Suprapubic skin (tissue), 4 donors: ENCODE results near the gene PTCHD1. TPM values are rescaled to one million over a fixed set of nuclear protein-coding genes. Genes with fewer than 3 reads are reported as not detected.
A peak's percentile ranks its signal among the peaks of the same experiment; 100 is the strongest.

Experiments used
- DNase-seq, 2 donors: peaks; one replicate each; pipeline ENCODE4 v3.0.0-alpha.2; 2019; ENCODE audit warnings: low spot score in 2 of 2
- H3K27ac ChIP-seq: fragments of 200-600 bp; sonication (generic); one replicate; pipeline ENCODE4 v1.5.1; 2019
- H3K27me3 ChIP-seq: fragments of 200-600 bp; sonication (generic); one replicate; pipeline ENCODE4 v1.5.1; 2019
- H3K36me3 ChIP-seq: fragments of 200-600 bp; sonication (generic); one replicate; pipeline ENCODE4 v1.5.1; 2019
- H3K4me1 ChIP-seq: fragments of 200-600 bp; sonication (generic); one replicate; pipeline ENCODE4 v1.5.1; 2019
- H3K4me3 ChIP-seq: fragments of 200-600 bp; sonication (generic); one replicate; pipeline ENCODE4 v1.5.1; 2019; ENCODE audit warnings: mild to moderate bottlenecking
- H3K9me3 ChIP-seq: fragments of 200-600 bp; sonication (generic); one replicate; pipeline ENCODE4 v1.5.1; 2019
- EP300 ChIP-seq: sonication (generic); formaldehyde crosslinking; IDR thresholded peaks from one replicate; pipeline ENCODE4 v1.6.1; 2017; ENCODE audit warnings: antibody characterized with exemption
- POLR2A ChIP-seq, 2 donors: fragments of 450-650 bp; IDR thresholded peaks; one replicate each; pipeline ENCODE4 v1.6.1; 2017; ENCODE audit warnings: antibody characterized with exemption in 2 of 2, mild to moderate bottlenecking in 2 of 2, moderate library complexity in 2 of 2
- POLR2AphosphoS5 ChIP-seq, 3 donors: sonication (generic); formaldehyde crosslinking; IDR thresholded peaks; one replicate each; pipeline ENCODE4 v1.6.1; 2017; ENCODE audit warnings: antibody characterized with exemption in 3 of 3
- WGBS: methylation state at CpG from one replicate; pipeline ENCODE4 v1.1.5; 2018; 5-methylcytosine and 5-hydroxymethylcytosine counted together
- total RNA-seq, 4 donors: library from RNA; depleted of rRNA; stranded (reverse); fragments of >200 nt; gene quantifications; one replicate each; pipeline ENCODE4 v1.1.0, GENCODE V29; 2016
- TF ChIP-seq, protein P1 (sequence below), 2 donors: fragments of 200-600 bp in 1 of 2; fragments of 450-650 bp in 1 of 2; sonication (generic) in 1 of 2; IDR thresholded peaks; one replicate each; pipeline ENCODE4 v1.5.1; 2016 to 2019; ENCODE audit warnings: antibody characterized with exemption in 2 of 2, mild to moderate bottlenecking in 1 of 2, moderate library complexity in 1 of 2

Gene PTCHD1
- total RNA-seq, 4 donors from 2014 or later, result 0.13 to 0.32 (median 0.26) TPM; not detected in 1

DNA sequence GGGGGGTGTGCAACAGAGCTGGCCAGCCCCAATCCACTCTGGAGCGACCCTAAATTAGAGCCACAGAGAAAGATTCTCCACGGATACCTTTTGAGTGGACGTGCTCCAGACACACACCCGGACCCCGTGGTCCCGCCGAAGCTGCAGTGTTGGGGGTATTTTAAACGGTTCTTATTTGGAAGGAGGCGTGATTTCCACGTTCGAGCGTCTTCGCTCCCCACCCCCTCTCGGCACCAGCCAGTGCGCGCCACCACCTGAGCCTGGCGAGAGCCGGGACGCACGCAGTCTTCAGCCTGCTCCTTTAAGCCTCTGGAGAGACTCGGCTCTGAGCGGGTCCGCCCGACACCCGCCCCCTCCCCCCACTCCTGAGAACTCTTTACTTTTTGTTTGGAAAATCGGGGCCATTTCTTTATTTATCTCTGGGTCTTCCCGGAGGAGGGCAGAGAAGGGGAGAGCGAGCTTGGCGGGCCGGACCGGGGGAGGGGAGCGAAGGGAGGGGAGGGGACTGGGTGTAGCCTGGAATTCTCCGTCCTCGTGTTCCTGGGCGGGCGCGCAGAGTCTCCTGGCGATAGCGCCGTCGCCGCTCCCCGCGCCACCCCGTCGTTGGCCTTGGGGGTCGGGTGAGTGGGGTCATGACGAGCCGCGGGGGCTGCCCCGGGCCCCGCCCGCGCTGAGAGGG lies 668 bp upstream of the PTCHD1 start:
- Histone ChIP-seq H3K36me3 (no peaks in the 10 kb centered on the region), H3K27me3 (peaks cover 41% of the 10 kb centered on the region), H3K4me3 (peak overlapping the region; percentile 46), H3K27ac (no peak overlapping the region), H3K9me3 (no peaks in the 10 kb centered on the region), H3K4me1 (peaks cover 34% of the 10 kb centered on the region)
- DNase-seq, result no peak
- 29% methylated on average over 25 of the region's 54 CpGs for WGBS
- TF ChIP-seq POLR2AphosphoS5 (IDR thresholded peaks at IDR 0.05), result no peak
- TF ChIP-seq, protein P1, sequence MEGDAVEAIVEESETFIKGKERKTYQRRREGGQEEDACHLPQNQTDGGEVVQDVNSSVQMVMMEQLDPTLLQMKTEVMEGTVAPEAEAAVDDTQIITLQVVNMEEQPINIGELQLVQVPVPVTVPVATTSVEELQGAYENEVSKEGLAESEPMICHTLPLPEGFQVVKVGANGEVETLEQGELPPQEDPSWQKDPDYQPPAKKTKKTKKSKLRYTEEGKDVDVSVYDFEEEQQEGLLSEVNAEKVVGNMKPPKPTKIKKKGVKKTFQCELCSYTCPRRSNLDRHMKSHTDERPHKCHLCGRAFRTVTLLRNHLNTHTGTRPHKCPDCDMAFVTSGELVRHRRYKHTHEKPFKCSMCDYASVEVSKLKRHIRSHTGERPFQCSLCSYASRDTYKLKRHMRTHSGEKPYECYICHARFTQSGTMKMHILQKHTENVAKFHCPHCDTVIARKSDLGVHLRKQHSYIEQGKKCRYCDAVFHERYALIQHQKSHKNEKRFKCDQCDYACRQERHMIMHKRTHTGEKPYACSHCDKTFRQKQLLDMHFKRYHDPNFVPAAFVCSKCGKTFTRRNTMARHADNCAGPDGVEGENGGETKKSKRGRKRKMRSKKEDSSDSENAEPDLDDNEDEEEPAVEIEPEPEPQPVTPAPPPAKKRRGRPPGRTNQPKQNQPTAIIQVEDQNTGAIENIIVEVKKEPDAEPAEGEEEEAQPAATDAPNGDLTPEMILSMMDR (IDR thresholded peaks at IDR 0.05), result no peak
- no peak for TF ChIP-seq POLR2A (IDR thresholded peaks at IDR 0.05)
- no peak for TF ChIP-seq EP300

DNA sequence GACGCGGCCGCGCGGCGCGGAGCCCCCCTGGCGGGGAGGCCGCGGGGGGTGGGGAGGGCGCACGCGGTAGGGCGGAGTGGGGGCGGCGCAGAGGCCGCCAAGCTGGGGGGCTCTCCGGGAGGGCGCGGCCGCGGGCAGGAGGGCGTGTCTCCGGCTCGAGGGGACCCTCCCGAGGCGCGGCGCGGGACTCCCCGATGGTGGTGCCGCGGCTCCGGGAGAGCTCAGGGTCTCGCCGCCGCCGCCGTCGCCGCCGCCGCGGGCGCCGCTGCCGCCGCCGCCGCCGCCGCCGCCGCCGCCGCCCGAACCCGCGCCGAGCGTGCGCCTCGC lies 165 bp upstream of the PTCHD1 start:
- H3K27me3 ChIP-seq, result peaks cover 41% of the 10 kb centered on the region
- no peak for DNase-seq
- TF ChIP-seq, protein P1 (IDR thresholded peaks at IDR 0.05), result no peak

DNA sequence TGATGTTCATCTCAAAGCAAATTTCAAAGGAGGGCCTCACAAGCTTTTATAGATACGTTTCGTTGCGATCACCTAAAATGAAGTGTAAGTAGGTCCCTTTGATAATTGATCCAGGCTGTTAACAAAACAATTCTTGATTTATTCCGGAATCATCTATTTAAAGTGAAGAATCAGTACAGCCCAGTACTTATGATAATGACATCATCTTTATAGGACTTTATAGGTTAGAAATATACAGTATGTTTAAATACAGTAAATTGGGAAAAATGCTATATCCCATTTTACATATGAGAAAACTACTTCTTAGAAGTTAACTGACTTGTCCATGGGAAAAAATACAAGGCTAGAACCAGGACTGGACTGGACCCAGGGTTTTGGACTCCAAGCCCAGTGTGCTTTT lies 3.7 kb downstream of the PTCHD1 start:
- Histone ChIP-seq H3K27me3 (peaks cover 32% of the 10 kb centered on the region), H3K9me3 (no peaks in the 10 kb centered on the region), H3K4me3 (no peak overlapping the region), H3K36me3 (no peaks in the 10 kb centered on the region), H3K4me1 (peaks cover 18% of the 10 kb centered on the region), H3K27ac (no peak overlapping the region)
- 85% methylated on average over 4 of the region's 4 CpGs for WGBS
- no peak for TF ChIP-seq POLR2AphosphoS5 (IDR thresholded peaks at IDR 0.05)
- TF ChIP-seq POLR2A (IDR thresholded peaks at IDR 0.05), result no peak
- TF ChIP-seq, protein P1 (IDR thresholded peaks at IDR 0.05), result no peak
- no peak for DNase-seq

More for the DNA sequence above, 165 bp upstream of the PTCHD1 start:
- Histone ChIP-seq H3K36me3 (no peaks in the 10 kb centered on the region), H3K4me1 (peaks cover 34% of the 10 kb centered on the region), H3K9me3 (no peaks in the 10 kb centered on the region), H3K4me3 (peak overlapping the region; percentile 46), H3K27ac (no peak overlapping the region)
- WGBS, result 44% methylated on average over 34 of the region's 63 CpGs

DNA sequence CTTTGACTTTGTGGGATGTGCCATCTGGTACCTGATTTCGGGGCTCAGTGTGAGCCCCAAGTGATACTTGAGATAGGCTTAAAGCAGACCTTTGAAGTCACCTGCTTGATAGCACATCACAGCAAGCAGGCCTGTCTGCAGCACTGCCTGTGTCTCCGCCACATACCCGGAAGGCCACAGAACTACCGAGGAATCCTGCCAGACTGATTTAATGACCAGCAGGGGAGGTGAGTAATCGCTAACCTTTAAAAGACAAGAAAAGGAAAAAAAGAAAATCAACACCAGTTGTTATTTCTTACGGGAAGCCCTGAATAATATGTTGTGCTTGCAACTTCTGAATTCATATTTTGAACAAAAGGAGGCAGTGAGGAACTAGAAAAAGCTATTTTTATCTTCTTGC lies 6.8 kb downstream of the PTCHD1 start:
- Histone ChIP-seq H3K4me3 (no peak overlapping the region), H3K27me3 (peaks cover 3% of the 10 kb centered on the region), H3K9me3 (no peaks in the 10 kb centered on the region), H3K36me3 (no peaks in the 10 kb centered on the region), H3K4me1 (no peaks in the 10 kb centered on the region), H3K27ac (no peak overlapping the region)
- DNase-seq, result no peak
- TF ChIP-seq EP300, result no peak
- TF ChIP-seq POLR2AphosphoS5 (IDR thresholded peaks at IDR 0.05), result no peak
- TF ChIP-seq POLR2A (IDR thresholded peaks at IDR 0.05), result no peak
- TF ChIP-seq, protein P1 (IDR thresholded peaks at IDR 0.05), result no peak
- 62% methylated on average over 6 of the region's 6 CpGs for WGBS

DNA sequence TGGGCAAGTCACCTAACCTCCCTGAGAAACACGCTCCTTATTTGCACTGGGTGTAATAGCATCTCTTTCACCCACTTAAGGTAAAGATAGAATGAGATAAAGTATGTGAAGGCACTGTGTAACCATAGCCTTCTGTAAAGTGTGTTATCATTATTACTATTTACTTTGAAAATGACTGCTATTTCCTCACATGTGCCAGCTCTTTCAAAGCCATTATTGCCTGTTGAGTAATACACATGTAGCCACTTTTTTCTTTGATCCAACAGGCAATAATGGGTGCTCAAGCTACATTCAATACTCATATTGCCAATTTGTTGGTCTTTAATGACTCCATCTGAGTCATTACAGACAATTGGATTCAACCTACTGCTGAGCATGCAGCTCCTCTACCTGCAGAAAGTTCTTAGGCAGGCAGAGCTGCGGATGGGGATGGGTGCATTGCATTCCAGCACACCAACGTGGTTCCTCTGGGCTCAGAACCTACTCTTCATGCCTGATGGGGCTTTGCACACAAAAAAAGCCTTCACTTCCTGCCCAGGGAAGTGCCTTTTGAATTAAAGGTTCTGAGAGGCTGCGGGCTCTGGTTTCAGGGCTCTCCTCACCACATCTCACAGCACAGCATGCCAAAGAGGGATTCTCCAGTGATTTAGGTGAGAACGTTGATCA lies 9.7 kb downstream of the PTCHD1 start:
- H3K27ac ChIP-seq, result no peak overlapping the region
- no peaks in the 10 kb centered on the region for H3K9me3 ChIP-seq
- H3K4me1 ChIP-seq, result no peaks in the 10 kb centered on the region
- WGBS, result 53% methylated on average over 5 of the region's 5 CpGs
- TF ChIP-seq EP300 (no peak), POLR2AphosphoS5 (IDR thresholded peaks at IDR 0.05) (no peak), POLR2A (IDR thresholded peaks at IDR 0.05) (no peak)
- TF ChIP-seq, protein P1 (IDR thresholded peaks at IDR 0.05), result no peak
- no peak for DNase-seq
- peaks cover 3% of the 10 kb centered on the region for H3K27me3 ChIP-seq
- H3K36me3 ChIP-seq, result no peaks in the 10 kb centered on the region
- H3K4me3 ChIP-seq, result no peak overlapping the region
